GM18498 (cell line): ENCODE measurements around the gene PCSK2.

ENCODE experiments used
- ATAC-seq: cut with Tn5 transposase; IDR thresholded peaks from one replicate; pipeline ENCODE4 v1.9.1; 2021; ENCODE audit warnings: mild to moderate bottlenecking, moderate library complexity; ENCODE audit not compliant: unreplicated experiment

PCSK2 gene

DNA sequence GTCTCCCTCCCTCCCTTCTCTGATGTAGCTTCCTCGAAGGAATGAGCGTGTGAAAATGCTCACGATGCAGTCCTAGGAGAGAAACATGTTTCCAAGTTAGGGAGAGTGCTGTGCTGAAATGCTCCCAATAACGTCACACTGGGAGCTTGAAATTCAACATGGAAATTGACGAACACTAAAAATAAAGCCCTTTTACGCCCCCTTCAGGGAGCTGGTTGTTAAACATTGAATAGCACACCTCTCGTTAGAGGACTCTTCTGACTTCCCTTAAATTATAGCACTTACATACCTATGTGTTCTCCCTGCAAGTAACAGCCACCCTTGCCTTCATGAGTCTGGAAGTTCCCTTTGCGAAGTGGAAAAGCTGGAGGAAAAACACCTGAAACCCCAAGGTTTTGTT, 215.7 kb downstream of the PCSK2 start:
- no peak for ATAC-seq

GRCh38 chr20:17443131-17443858, 216.5 kb downstream of the PCSK2 start:
- ATAC-seq, result no peak

GRCh38 chr20:17444091-17444490, 217.3 kb downstream of the PCSK2 start:
- ATAC-seq, result no peak

GRCh38 chr20:17445543-17445942, 218.7 kb downstream of the PCSK2 start:
- ATAC-seq, result no peak

DNA sequence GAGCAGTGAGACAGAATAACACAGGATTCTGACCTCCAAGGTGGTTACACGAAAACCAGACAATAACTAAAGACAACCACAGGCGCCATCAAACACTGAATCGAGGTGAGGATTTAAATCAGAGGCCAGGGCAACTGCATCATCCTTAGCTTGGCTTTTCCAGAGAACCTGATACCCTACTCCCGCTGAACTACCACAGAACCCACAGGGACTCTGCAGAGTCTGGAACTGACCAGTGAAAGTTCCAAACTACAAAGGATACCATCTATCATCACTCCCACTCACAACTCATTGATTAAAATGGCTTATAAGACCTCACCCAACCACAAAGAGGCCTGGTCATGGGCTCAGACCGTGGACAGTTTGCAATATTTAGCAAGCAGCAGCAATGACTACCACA, 219.3 kb downstream of the PCSK2 start:
- no peak for ATAC-seq

GRCh38 chr20:17448071-17448470, 221.2 kb downstream of the PCSK2 start:
- ATAC-seq, result no peak

DNA sequence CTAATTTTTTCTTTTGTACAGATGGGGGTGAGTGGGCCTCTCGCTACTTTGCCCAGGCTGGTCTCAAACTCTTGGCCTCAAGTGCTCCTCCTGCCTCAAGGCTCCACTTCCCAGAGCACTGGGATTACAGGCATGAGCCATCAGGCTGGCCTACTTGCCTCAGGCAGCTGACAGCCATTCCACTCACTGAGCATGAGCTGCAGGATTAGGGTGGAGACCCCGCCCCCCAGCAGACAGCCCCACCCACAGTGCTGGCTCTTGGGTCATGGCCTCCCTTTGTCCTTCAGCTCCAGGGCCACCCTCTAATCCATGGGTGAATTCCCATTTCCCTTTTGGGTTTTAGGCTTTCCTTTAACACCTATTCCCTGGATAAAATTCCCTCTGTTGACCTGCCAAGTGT, 222.2 kb downstream of the PCSK2 start:
- no peak for ATAC-seq

- no peak for ATAC-seq
Measured at GRCh38 chr20:17452441-17452840, 225.6 kb downstream of the PCSK2 start.

GRCh38 chr20:17453592-17453991, 226.8 kb downstream of the PCSK2 start:
- no peak for ATAC-seq

DNA sequence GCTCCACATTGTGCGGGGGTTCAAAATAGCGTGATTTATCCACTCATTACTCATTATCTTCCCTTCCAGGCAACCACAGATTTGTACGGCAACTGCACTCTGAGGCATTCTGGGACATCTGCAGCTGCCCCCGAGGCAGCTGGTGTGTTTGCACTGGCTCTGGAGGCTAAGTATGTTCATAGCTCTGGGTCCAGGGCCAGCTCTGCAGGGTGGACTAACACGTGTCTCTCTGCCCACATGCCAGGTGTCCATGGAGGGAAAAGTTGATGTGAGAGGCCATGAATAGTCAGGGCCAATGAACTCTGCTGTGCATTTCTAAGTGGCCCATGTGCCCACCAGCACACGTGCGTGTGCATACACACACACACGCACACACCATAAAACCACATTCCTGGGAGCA, 229.4 kb downstream of the PCSK2 start:
- ATAC-seq, result no peak

- no peak for ATAC-seq
Measured at GRCh38 chr20:17457079-17457478, 230.2 kb downstream of the PCSK2 start.

DNA sequence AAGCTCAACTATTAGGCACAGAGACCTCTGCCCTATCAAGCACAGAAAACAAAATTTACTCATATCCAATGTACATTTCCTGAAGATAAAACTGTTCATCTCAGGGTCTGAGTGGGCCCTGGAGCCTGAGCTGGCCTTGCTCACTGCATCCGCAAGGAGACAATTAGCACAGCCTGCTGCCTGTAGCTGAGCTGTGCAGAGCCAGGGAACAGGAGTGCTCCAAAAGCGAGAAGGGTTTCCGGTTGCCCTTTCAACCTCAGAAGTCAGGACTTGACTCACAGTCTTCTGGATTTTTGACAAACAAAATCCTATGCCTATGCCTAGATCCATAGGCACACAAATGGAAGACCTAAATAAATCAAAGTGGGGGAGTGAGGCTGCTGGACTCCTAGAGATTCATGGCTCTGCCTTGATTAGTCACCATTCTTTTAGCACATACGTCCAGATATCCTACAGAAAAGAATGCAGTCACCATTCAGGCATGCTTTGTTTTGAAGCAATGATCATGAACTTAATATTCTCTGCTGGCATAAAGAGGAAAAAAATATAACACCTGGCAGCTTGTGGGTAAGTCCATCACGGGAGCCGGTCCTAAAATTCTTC, 230.8 kb downstream of the PCSK2 start:
- no peak for ATAC-seq

DNA sequence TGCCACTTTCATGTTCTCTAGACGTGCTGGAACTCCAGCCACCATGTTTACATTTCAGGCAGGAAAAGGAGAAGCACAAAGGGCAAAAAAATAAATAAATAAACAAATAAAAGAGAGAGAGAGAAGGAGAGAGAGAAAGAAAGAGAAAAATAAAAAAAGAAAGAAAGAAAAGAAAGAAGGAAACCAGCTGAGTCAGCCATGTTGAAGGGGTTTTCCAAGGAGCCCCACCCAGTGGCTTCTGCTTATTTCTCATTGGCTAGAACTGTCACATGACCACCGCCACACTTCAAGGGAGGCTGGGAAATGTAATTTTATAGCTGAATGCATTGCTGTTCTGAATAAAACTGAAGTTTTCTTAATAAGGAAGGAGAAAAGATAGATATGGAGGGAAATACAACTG, 233.3 kb downstream of the PCSK2 start:
- no peak for ATAC-seq

DNA sequence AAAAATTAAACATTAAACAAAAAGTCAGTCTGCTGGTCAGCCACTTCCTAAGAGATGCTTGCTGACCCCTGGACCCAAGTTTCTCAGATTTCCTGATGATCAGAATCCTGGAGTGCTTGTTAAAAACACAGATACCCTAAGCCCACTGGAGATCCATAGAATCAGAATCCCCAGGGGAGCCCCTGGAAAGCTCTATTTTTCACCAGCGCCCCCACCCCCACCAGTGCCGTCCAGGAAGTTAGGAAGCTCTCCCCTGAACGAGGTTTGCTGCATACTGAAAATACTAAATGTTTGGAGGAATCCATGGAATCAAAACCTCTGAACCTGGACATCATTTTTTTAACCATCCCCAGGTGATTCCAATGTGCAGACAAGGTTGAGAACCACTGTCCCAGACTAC, 235.1 kb downstream of the PCSK2 start:
- ATAC-seq, result no peak

GRCh38 chr20:17463711-17464110, 236.9 kb downstream of the PCSK2 start:
- no peak for ATAC-seq

DNA sequence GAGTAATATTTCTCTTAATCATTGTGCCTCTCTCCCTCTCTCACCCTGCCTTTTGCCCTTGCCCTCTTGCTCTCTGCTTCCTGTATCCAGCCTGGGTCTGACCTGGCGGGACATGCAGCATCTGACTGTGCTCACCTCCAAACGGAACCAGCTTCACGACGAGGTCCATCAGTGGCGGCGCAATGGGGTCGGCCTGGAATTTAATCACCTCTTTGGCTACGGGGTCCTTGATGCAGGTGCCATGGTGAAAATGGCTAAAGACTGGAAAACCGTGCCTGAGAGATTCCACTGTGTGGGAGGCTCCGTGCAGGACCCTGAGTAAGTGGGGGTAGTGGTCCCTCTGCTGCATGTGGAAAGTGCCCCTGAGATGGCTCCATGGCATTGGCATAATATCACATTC, 238.4 kb downstream of the PCSK2 start:
- ATAC-seq, result no peak

GRCh38 chr20:17466641-17467040, 239.8 kb downstream of the PCSK2 start:
- ATAC-seq, result no peak

DNA sequence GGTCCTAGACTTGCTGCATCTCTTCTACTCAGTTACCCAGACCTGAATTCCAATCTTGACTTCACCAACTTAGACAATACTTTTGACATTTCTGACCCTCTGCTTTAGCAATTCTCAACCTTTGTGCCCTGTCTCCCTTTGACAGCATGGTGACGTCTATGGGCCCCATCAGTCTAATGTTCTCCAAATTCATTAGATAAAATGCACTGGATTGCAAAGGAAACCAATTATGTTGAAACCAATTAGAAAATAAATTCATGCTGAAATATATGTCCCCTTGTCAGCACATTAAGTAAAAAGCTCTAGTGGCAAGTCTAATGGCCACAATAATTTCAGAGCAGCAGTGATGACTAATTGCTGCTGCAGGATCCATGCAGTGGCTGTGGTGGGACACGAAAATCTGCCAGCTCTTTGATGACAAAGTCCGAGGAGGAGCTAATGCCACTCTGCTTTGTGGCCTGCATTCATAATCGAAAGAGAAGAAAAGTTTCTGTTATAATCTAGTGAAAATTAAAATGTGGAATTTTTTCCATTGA, 240.3 kb downstream of the PCSK2 start:
- ATAC-seq, result no peak

GRCh38 chr20:17468073-17468840, 241.4 kb downstream of the PCSK2 start:
- no peak for ATAC-seq

GRCh38 chr20:17469246-17470030, 242.6 kb downstream of the PCSK2 start:
- ATAC-seq, result no peak

DNA sequence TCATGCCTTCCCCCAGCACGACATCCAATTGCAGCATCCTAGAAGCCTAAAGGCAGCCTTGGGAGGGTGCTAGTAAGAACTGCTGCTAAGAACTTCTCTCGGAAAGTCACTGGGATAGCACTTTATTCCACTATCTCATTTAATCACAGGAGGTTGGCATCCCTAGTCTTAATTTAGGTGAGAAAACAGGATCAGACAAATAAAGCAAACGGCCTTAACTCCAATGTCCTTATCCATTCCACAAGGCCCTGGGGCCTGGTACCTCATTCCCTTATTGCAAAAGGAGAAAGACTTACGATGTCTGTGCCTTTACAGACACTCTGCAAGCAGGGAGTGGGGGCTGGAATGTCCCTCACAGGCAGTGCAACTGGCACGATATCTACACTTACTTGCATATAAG, 243.7 kb downstream of the PCSK2 start:
- ATAC-seq, result no peak
